ENCODE data around the gene HACE1. TPM values are rescaled to one million over a fixed set of nuclear protein-coding genes. Genes with fewer than 3 reads are reported as not detected.

The HACE1 gene
- total RNA-seq, 1 experiment from 2014 or later: 5.5 TPM

DNA sequence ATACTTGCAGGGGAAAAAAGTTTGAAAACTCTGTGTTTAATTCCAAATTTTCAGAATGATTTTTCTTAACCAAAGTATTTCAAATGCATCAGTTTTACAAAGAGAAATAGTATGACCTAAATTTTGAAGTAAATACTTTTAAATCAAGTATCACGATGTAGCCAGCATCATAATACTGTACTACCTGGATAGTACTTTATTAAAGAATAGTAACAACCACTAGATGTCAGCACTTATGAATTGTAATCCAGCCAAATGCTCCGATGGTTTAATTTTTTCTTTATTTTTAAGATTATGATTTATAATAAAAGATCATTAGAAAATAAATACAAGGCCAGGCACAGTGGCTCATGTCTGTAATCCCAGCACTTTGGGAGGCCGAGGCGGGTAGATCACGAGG is 37.2 kb upstream of the HACE1 start:
- ChIA-PET POLR2A (no interaction called here), CTCF (interaction anchor here (0.9 to 3.2 kb wide), 10 partner anchors 9 to 192 kb away, joined by 3 to 42 read pairs (median 4); no protein-coding TSS in a partner anchor)
- Mint-ChIP-seq H3K27ac (ENCODE audit: low read depth, unreplicated experiment) (no peak overlapping the region), H3K27me3 (ENCODE audit: insufficient read depth, unreplicated experiment) (peaks cover 17% of the 10 kb centered on the region), H3K4me1 (ENCODE audit: insufficient read depth, unreplicated experiment) (no peaks in the 10 kb centered on the region), H3K4me3 (ENCODE audit: unreplicated experiment) (no peak overlapping the region), H3K9me3 (ENCODE audit: unreplicated experiment) (no peaks in the 10 kb centered on the region), H3K36me3 (ENCODE audit: insufficient read depth, unreplicated experiment) (no peaks in the 10 kb centered on the region)
- TF ChIP-seq, protein P1, sequence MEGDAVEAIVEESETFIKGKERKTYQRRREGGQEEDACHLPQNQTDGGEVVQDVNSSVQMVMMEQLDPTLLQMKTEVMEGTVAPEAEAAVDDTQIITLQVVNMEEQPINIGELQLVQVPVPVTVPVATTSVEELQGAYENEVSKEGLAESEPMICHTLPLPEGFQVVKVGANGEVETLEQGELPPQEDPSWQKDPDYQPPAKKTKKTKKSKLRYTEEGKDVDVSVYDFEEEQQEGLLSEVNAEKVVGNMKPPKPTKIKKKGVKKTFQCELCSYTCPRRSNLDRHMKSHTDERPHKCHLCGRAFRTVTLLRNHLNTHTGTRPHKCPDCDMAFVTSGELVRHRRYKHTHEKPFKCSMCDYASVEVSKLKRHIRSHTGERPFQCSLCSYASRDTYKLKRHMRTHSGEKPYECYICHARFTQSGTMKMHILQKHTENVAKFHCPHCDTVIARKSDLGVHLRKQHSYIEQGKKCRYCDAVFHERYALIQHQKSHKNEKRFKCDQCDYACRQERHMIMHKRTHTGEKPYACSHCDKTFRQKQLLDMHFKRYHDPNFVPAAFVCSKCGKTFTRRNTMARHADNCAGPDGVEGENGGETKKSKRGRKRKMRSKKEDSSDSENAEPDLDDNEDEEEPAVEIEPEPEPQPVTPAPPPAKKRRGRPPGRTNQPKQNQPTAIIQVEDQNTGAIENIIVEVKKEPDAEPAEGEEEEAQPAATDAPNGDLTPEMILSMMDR (IDR thresholded peaks at IDR 0.05; ENCODE audit: unreplicated experiment): peak; percentile 31
- DNase-seq (ENCODE audit: unreplicated experiment): no peak
- intact Hi-C loops (cut with micrococcal nuclease): loop anchor here (5.0 kb wide), 1 partner anchor 180 kb away; no protein-coding TSS in a partner anchor
- no TSS peak for BruUV-seq (replicated peaks)

GRCh38 chr6:104888066-104888465 is 28.3 kb upstream of the HACE1 start:
- Mint-ChIP-seq H3K9me3 (ENCODE audit: unreplicated experiment) (peaks cover 11% of the 10 kb centered on the region), H3K4me3 (ENCODE audit: unreplicated experiment) (no peak overlapping the region), H3K27me3 (ENCODE audit: insufficient read depth, unreplicated experiment) (peaks cover 11% of the 10 kb centered on the region), H3K36me3 (ENCODE audit: insufficient read depth, unreplicated experiment) (no peaks in the 10 kb centered on the region), H3K4me1 (ENCODE audit: insufficient read depth, unreplicated experiment) (no peaks in the 10 kb centered on the region), H3K27ac (ENCODE audit: low read depth, unreplicated experiment) (no peak overlapping the region)
- no peak for DNase-seq (ENCODE audit: unreplicated experiment)
- TF ChIP-seq, protein P1 (IDR thresholded peaks at IDR 0.05; ENCODE audit: unreplicated experiment): no peak
- ChIA-PET CTCF (interaction anchor here (0.6 to 2.0 kb wide), 3 partner anchors 8 to 189 kb away, joined by 3 to 7 read pairs (median 5); no protein-coding TSS in a partner anchor), POLR2A (no interaction called here)
- intact Hi-C loops (cut with micrococcal nuclease): no loop called here
- no TSS peak for BruUV-seq (replicated peaks)

GRCh38 chr6:104887350-104887749 is 27.6 kb upstream of the HACE1 start:
- ChIA-PET POLR2A (no interaction called here), CTCF (interaction anchor here (2.0 kb wide), 1 partner anchor 10 kb away, joined by 7 read pairs; no protein-coding TSS in a partner anchor)
- Mint-ChIP-seq H3K4me3 (ENCODE audit: unreplicated experiment) (no peak overlapping the region), H3K4me1 (ENCODE audit: insufficient read depth, unreplicated experiment) (no peaks in the 10 kb centered on the region), H3K9me3 (ENCODE audit: unreplicated experiment) (peaks cover 11% of the 10 kb centered on the region), H3K27me3 (ENCODE audit: insufficient read depth, unreplicated experiment) (peaks cover 15% of the 10 kb centered on the region), H3K36me3 (ENCODE audit: insufficient read depth, unreplicated experiment) (no peaks in the 10 kb centered on the region), H3K27ac (ENCODE audit: low read depth, unreplicated experiment) (no peak overlapping the region)
- intact Hi-C loops (cut with micrococcal nuclease): no loop called here
- peak; percentile 55 for DNase-seq (ENCODE audit: unreplicated experiment)
- TF ChIP-seq, protein P1 (IDR thresholded peaks at IDR 0.05; ENCODE audit: unreplicated experiment): no peak
- BruUV-seq (replicated peaks): no TSS peak

- ChIA-PET POLR2A (no interaction called here), CTCF (interaction anchor here (0.5 to 0.9 kb wide), 4 partner anchors 13 to 441 kb away, joined by 3 to 5 read pairs (median 4); no protein-coding TSS in a partner anchor)
- Mint-ChIP-seq H3K4me3 (ENCODE audit: unreplicated experiment) (no peak overlapping the region), H3K9me3 (ENCODE audit: unreplicated experiment) (peaks cover 11% of the 10 kb centered on the region), H3K36me3 (ENCODE audit: insufficient read depth, unreplicated experiment) (no peaks in the 10 kb centered on the region), H3K4me1 (ENCODE audit: insufficient read depth, unreplicated experiment) (no peaks in the 10 kb centered on the region), H3K27ac (ENCODE audit: low read depth, unreplicated experiment) (no peak overlapping the region), H3K27me3 (ENCODE audit: insufficient read depth, unreplicated experiment) (peaks cover 32% of the 10 kb centered on the region)
- TF ChIP-seq, protein P1 (IDR thresholded peaks at IDR 0.05; ENCODE audit: unreplicated experiment): no peak
- intact Hi-C loops (cut with micrococcal nuclease): no loop called here
- DNase-seq (ENCODE audit: unreplicated experiment): no peak
- BruUV-seq (replicated peaks): no TSS peak
These were observed 25.9 kb upstream of the HACE1 start for GRCh38 chr6:104885518-104886043.
